ENCODE measurements around the gene IFFO2. TPM values are rescaled to one million over a fixed set of nuclear protein-coding genes. Genes with fewer than 3 reads are reported as not detected.

Gene IFFO2
- polyA plus RNA-seq, 4 donors: 0.22 to 3.6 (median 2.4) TPM

Other genes with a start within 250 kb of the IFFO2 start
- gene TAS1R2, start 97.0 kb downstream of the IFFO2 start, polyA plus RNA-seq: not detected
- gene ALDH4A1, start 54.1 kb downstream of the IFFO2 start, polyA plus RNA-seq: 1 to 10 TPM in 2 of 4 donors, under 1 TPM in 2; 0.22 to 6.3 (median 1.3) TPM